Mesenchymal stem cell (in vitro differentiated cells and primary cell): ENCODE measurements around the gene HTRA3.
A peak's percentile ranks its signal among the peaks of the same experiment; 100 is the strongest.

Source experiments
- DNase-seq: peaks from one replicate; pipeline ENCODE4 v3.0.0-alpha.2; 2013
- H2AFZ ChIP-seq: one replicate; pipeline ENCODE4 v1.6.1; 2013; ENCODE audit warnings: low read depth, mild to moderate bottlenecking, control low read depth, inconsistent platforms, low read length, moderate library complexity
- H2AK5ac ChIP-seq: 2 replicates; pipeline ENCODE4 v1.6.1; 2013; ENCODE audit warnings: low read length, moderate library complexity, mild to moderate bottlenecking, inconsistent platforms; ENCODE audit not compliant: severe bottlenecking
- H2BK120ac ChIP-seq: one replicate; pipeline ENCODE4 v1.6.1; 2013; ENCODE audit warnings: low read depth, mild to moderate bottlenecking, inconsistent platforms, low read length, moderate library complexity
- H2BK12ac ChIP-seq, 2 experiments: one replicate each; pipeline ENCODE4 v1.6.1; 2013; ENCODE audit warnings: inconsistent platforms in 2 of 2, low read length in 2 of 2, mild to moderate bottlenecking in 2 of 2, moderate library complexity in 2 of 2, control low read depth in 1 of 2
- H2BK15ac ChIP-seq: one replicate; pipeline ENCODE4 v1.6.1; 2013; ENCODE audit warnings: mild to moderate bottlenecking, low read depth, inconsistent platforms; ENCODE audit not compliant: poor library complexity, severe bottlenecking
- H2BK5ac ChIP-seq: 2 replicates; pipeline ENCODE4 v1.6.1; 2013; ENCODE audit warnings: low read depth, mild to moderate bottlenecking, low read length, control low read depth, inconsistent platforms; ENCODE audit not compliant: poor library complexity, severe bottlenecking
- H3K14ac ChIP-seq, 2 experiments: one replicate each; pipeline ENCODE4 v1.6.1; 2013; ENCODE audit warnings: inconsistent platforms in 2 of 2, low read length in 2 of 2, control low read depth in 1 of 2, mild to moderate bottlenecking in 1 of 2, moderate library complexity in 1 of 2
- H3K18ac ChIP-seq, 2 experiments: one replicate each; pipeline ENCODE4 v1.6.1; 2013; ENCODE audit warnings: inconsistent platforms in 2 of 2, low read length in 2 of 2, control low read depth in 1 of 2, low read depth in 1 of 2, mild to moderate bottlenecking in 1 of 2
- H3K23ac ChIP-seq, 2 experiments: one replicate each; pipeline ENCODE4 v1.6.1; 2013; ENCODE audit warnings: inconsistent platforms in 2 of 2, low read length in 2 of 2, mild to moderate bottlenecking in 2 of 2, moderate library complexity in 2 of 2, control low read depth in 1 of 2
- H3K27ac ChIP-seq: 2 replicates; pipeline ENCODE4 v1.5.1; 2013; ENCODE audit warnings: mild to moderate bottlenecking, moderate library complexity, low read length, control low read depth, inconsistent platforms; ENCODE audit not compliant: poor library complexity, severe bottlenecking
- H3K27me3 ChIP-seq, 2 experiments: 2 replicates each; pipeline versions ENCODE4 v1.6.1 to v1.7.0; 2013; ENCODE audit warnings: low read length in 2 of 2, mild to moderate bottlenecking in 2 of 2, moderate library complexity in 2 of 2, control low read depth in 1 of 2, inconsistent platforms in 1 of 2; ENCODE audit not compliant: control insufficient read depth in 1 of 2, insufficient read depth in 1 of 2
- H3K36me3 ChIP-seq, 2 experiments: 2 replicates each; pipeline versions ENCODE4 v1.6.1 to v1.7.0; 2013; ENCODE audit warnings: low read length in 2 of 2, control low read depth in 1 of 2, inconsistent platforms in 1 of 2, low read depth in 1 of 2, mild to moderate bottlenecking in 1 of 2; ENCODE audit not compliant: insufficient read depth in 2 of 2, control insufficient read depth in 1 of 2
- H3K4ac ChIP-seq, 2 experiments: one replicate each; pipeline ENCODE4 v1.6.1; 2013; ENCODE audit warnings: inconsistent platforms in 2 of 2, low read length in 2 of 2, mild to moderate bottlenecking in 2 of 2, moderate library complexity in 2 of 2, control low read depth in 1 of 2, low read depth in 1 of 2
- H3K4me1 ChIP-seq: 2 replicates; pipeline ENCODE4 v1.6.1; 2013; ENCODE audit warnings: low read depth, low read length, control low read depth; ENCODE audit not compliant: control insufficient read depth, insufficient read depth
- H3K4me2 ChIP-seq: 2 replicates; pipeline ENCODE4 v1.6.1; 2013; ENCODE audit warnings: low read length, mild to moderate bottlenecking, inconsistent platforms; ENCODE audit not compliant: poor library complexity, severe bottlenecking
- H3K4me3 ChIP-seq, 2 experiments: 2 replicates each; pipeline versions ENCODE4 v1.5.1 to v1.7.0; 2013; ENCODE audit warnings: low read length in 2 of 2, mild to moderate bottlenecking in 2 of 2, control low read depth in 1 of 2, low read depth in 1 of 2; ENCODE audit not compliant: insufficient read depth in 1 of 2
- H3K79me1 ChIP-seq: replicated peaks from 2 replicates; pipeline ENCODE4 v1.6.1; 2013; ENCODE audit warnings: mild to moderate bottlenecking, control low read depth, low read length, inconsistent platforms; ENCODE audit not compliant: poor library complexity, severe bottlenecking
- H3K9ac ChIP-seq: 2 replicates; pipeline ENCODE4 v1.7.0; 2013; ENCODE audit warnings: mild to moderate bottlenecking, low read length, moderate library complexity
- H3K9me3 ChIP-seq: 2 replicates; pipeline ENCODE4 v1.7.0; 2013; ENCODE audit warnings: mild to moderate bottlenecking, low read length; ENCODE audit not compliant: control insufficient read depth
- H4K8ac ChIP-seq: one replicate; pipeline ENCODE4 v1.6.1; 2013; ENCODE audit warnings: inconsistent platforms, mild to moderate bottlenecking, low read length, moderate library complexity
- H4K91ac ChIP-seq: one replicate; pipeline ENCODE4 v1.6.1; 2013; ENCODE audit warnings: mild to moderate bottlenecking, low read length, inconsistent platforms
- WGBS: methylation state at CpG from one replicate; pipeline ENCODE4 v1.1.7; 2013; ENCODE audit warnings: mixed read lengths; 5-methylcytosine and 5-hydroxymethylcytosine counted together

HTRA3 gene

GRCh38 chr4:8235224-8235623 lies 34.3 kb upstream of the HTRA3 start:
- no peak overlapping the region for H2AFZ ChIP-seq
- H2BK5ac ChIP-seq, result no peak overlapping the region
- H3K18ac ChIP-seq, result no peak overlapping the region
- no peak overlapping the region for H2BK12ac ChIP-seq
- no peak overlapping the region for H3K27ac ChIP-seq
- H3K9ac ChIP-seq, result no peak overlapping the region
- peak overlapping the region; percentile 11 for H4K91ac ChIP-seq
- no peak overlapping the region for H3K4me2 ChIP-seq
- H3K4ac ChIP-seq, result no peak overlapping the region
- H2BK120ac ChIP-seq, result no peak overlapping the region
- no peaks in the 10 kb centered on the region for H3K9me3 ChIP-seq
- no peak overlapping the region for H3K4me3 ChIP-seq
- H3K79me1 ChIP-seq, result no peaks in the 10 kb centered on the region
- no peak overlapping the region for H4K8ac ChIP-seq
- no peak for DNase-seq
- no peak overlapping the region for H3K14ac ChIP-seq
- no peak overlapping the region for H2BK15ac ChIP-seq
- no peak overlapping the region for H3K23ac ChIP-seq
- H3K36me3 ChIP-seq, result peaks cover 18 to 75% of the 10 kb centered on the region in 2 experiments
- H3K4me1 ChIP-seq, result peaks cover 23% of the 10 kb centered on the region
- no peaks in the 10 kb centered on the region for H3K27me3 ChIP-seq
- no peak overlapping the region for H2AK5ac ChIP-seq
- WGBS, result 87% methylated on average over 13 of the region's 13 CpGs

GRCh38 chr4:8235686-8236085 lies 33.9 kb upstream of the HTRA3 start:
- Histone ChIP-seq H3K9me3 (no peaks in the 10 kb centered on the region), H3K4me1 (peaks cover 23% of the 10 kb centered on the region), H3K4me2 (no peak overlapping the region), H3K4me3 (no peak overlapping the region), H4K91ac (no peak overlapping the region), H3K4ac (no peak overlapping the region), H2BK15ac (no peak overlapping the region), H2BK12ac (no peak overlapping the region), H3K27ac (no peak overlapping the region), H3K27me3 (no peaks in the 10 kb centered on the region), H2AK5ac (no peak overlapping the region), H3K23ac (no peak overlapping the region), H3K18ac (no peak overlapping the region), H3K14ac (no peak overlapping the region), H3K9ac (no peak overlapping the region), H3K79me1 (no peaks in the 10 kb centered on the region), H4K8ac (no peak overlapping the region), H2AFZ (no peak overlapping the region), H2BK120ac (no peak overlapping the region), H3K36me3 (peaks cover 18 to 80% of the 10 kb centered on the region in 2 experiments), H2BK5ac (no peak overlapping the region)
- DNase-seq, result no peak
- 95% methylated on average over 12 of the region's 12 CpGs for WGBS

GRCh38 chr4:8236106-8236919 lies 33.2 kb upstream of the HTRA3 start:
- H3K4me2 ChIP-seq, result no peak overlapping the region
- no peak overlapping the region for H3K27ac ChIP-seq
- no peak overlapping the region for H2BK120ac ChIP-seq
- H3K9ac ChIP-seq, result no peak overlapping the region
- H3K36me3 ChIP-seq, result peaks cover 18 to 86% of the 10 kb centered on the region in 2 experiments
- no peak overlapping the region for H3K4me3 ChIP-seq
- H2BK15ac ChIP-seq, result no peak overlapping the region
- H3K14ac ChIP-seq, result no peak overlapping the region
- no peaks in the 10 kb centered on the region for H3K9me3 ChIP-seq
- H4K91ac ChIP-seq, result peak overlapping the region; percentile 6
- no peaks in the 10 kb centered on the region for H3K27me3 ChIP-seq
- no peak overlapping the region for H3K4ac ChIP-seq
- H3K4me1 ChIP-seq, result peaks cover 20% of the 10 kb centered on the region
- DNase-seq, result no peak
- 89% methylated on average over 24 of the region's 24 CpGs for WGBS
- H2AFZ ChIP-seq, result no peak overlapping the region
- no peak overlapping the region for H3K18ac ChIP-seq
- no peak overlapping the region for H2BK12ac ChIP-seq
- H3K79me1 ChIP-seq, result no peaks in the 10 kb centered on the region
- no peak overlapping the region for H3K23ac ChIP-seq
- H2AK5ac ChIP-seq, result no peak overlapping the region
- no peak overlapping the region for H2BK5ac ChIP-seq
- no peak overlapping the region for H4K8ac ChIP-seq

GRCh38 chr4:8236920-8237195 lies 32.7 kb upstream of the HTRA3 start:
- no peaks in the 10 kb centered on the region for H3K27me3 ChIP-seq
- no peak overlapping the region for H2BK120ac ChIP-seq
- H3K4me3 ChIP-seq, result no peak overlapping the region
- H4K8ac ChIP-seq, result no peak overlapping the region
- H3K14ac ChIP-seq, result no peak overlapping the region
- peaks cover 18 to 90% of the 10 kb centered on the region in 2 experiments for H3K36me3 ChIP-seq
- DNase-seq, result no peak
- no peak overlapping the region for H2BK12ac ChIP-seq
- no peaks in the 10 kb centered on the region for H3K9me3 ChIP-seq
- H3K18ac ChIP-seq, result no peak overlapping the region
- H2BK15ac ChIP-seq, result no peak overlapping the region
- H3K9ac ChIP-seq, result no peak overlapping the region
- H3K79me1 ChIP-seq, result no peaks in the 10 kb centered on the region
- H3K4ac ChIP-seq, result no peak overlapping the region
- no peak overlapping the region for H4K91ac ChIP-seq
- H2BK5ac ChIP-seq, result no peak overlapping the region
- no peak overlapping the region for H3K4me2 ChIP-seq
- H3K27ac ChIP-seq, result no peak overlapping the region
- 96% methylated on average over 9 of the region's 9 CpGs for WGBS
- no peak overlapping the region for H2AK5ac ChIP-seq
- no peak overlapping the region for H3K23ac ChIP-seq
- H3K4me1 ChIP-seq, result peaks cover 15% of the 10 kb centered on the region
- no peak overlapping the region for H2AFZ ChIP-seq
